HG03575 (cell line): ENCODE results near the gene ADGRE2.
"Not testable (repeated sequence)": the region's sequence is repeated elsewhere in the genome, so short reads cannot be mapped to it uniquely, and the experiment has no call there.

Experiments
- ATAC-seq: cut with Tn5 transposase; IDR thresholded peaks from one replicate; pipeline ENCODE4 v1.9.1; 2021; ENCODE audit not compliant: unreplicated experiment, insufficient number of reproducible peaks, low FRiP score; ENCODE audit errors: extremely low read depth

Gene ADGRE2

GRCh38 chr19:14781713-14782536 lies 3.6 kb upstream of the ADGRE2 start:
- not testable (repeated sequence) for ATAC-seq

DNA sequence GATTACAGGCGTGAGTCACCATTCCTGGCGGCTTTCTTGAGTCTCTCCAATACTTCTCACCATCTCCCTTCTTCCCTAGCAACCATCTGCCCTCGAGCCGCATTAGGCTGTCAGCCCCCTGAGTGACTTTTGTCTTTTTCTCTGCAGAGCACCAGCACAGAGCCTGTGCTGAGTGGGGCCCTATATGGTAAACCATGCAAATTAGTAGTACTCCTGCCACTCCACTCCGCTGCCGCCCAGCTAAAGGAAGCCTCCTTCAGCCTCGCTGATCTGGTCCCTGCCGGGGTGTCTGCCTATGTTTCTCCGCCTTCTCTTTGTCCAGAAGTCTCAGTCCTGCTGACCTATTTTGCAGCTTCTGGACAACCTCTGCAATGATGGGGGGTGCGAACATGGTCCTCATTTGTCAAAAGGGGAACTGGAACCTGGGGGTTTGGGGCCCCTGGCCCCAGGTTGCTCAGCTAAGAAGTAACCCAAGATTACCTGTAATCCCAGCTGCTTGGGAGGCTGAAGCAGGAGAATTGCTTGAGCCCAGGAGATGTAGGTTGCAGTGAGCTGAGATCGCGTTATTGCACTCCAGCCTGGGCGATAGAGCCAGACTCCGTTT lies 2.4 kb upstream of the ADGRE2 start:
- not testable (repeated sequence) for ATAC-seq

GRCh38 chr19:14779151-14779550 lies 791 bp upstream of the ADGRE2 start:
- no peak for ATAC-seq

DNA sequence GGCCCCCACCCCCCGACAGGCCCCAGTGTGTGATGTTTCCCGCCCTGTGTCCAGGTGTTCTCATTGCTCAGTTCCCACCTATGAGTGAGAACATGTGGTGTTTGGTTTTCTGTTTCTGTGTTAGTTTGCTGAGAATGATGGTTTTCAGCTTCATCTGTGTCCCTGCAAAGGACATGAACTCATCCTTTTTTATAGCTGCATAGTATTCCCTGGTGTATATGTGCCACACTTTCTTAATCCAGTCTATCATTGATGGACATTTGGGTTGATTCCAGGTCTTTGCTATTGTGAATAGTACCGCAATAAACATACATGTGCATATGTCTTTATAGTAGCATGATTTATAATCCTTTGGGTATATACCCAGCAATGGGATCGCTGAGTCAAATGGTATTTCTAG lies 715 bp downstream of the ADGRE2 start:
- not testable (repeated sequence) for ATAC-seq

DNA sequence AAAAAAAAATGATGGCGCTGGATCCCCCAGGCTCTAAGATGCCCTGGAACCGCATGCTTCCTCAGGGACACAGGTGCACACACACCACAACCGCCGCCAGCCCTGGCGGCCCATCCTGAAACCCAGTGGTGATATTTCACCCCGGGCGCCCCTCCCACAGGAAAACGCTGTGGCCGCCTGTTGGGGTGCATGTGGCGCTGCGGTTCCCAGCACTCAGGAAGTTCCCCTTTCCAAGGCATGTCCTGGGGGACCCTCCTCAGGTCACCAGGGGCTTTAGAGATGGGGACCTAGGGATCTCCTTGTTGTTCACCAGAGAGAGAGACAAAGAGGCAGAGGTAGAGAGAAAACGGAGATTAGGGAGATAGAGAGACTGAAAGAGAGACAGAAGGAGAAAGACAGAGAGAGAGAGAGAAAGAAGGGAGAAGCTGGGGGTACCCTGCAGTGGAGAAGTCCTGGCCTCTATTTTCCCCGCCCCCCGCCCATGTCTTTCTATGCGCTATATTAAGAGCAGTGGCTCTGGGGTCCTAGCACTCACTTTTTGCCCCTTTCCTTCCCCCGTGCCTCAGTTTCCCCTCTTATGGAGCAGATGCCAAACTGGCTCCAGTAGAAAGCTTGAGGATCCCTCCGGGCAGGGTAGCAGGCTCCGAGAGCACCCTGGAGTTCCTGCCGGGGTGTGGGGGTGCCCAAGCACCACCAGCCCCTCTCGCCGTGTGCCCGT lies 2.3 kb downstream of the ADGRE2 start:
- no peak for ATAC-seq

GRCh38 chr19:14775326-14775725 lies 3.0 kb downstream of the ADGRE2 start:
- ATAC-seq, result not testable (repeated sequence)

GRCh38 chr19:14774373-14774772 lies 4.0 kb downstream of the ADGRE2 start:
- no peak for ATAC-seq

GRCh38 chr19:14773722-14774121 lies 4.6 kb downstream of the ADGRE2 start:
- not testable (repeated sequence) for ATAC-seq

- no peak for ATAC-seq
These were observed 5.4 kb downstream of the ADGRE2 start for GRCh38 chr19:14772995-14773394.

- ATAC-seq, result no peak
These were observed 5.9 kb downstream of the ADGRE2 start for GRCh38 chr19:14772467-14772866.

DNA sequence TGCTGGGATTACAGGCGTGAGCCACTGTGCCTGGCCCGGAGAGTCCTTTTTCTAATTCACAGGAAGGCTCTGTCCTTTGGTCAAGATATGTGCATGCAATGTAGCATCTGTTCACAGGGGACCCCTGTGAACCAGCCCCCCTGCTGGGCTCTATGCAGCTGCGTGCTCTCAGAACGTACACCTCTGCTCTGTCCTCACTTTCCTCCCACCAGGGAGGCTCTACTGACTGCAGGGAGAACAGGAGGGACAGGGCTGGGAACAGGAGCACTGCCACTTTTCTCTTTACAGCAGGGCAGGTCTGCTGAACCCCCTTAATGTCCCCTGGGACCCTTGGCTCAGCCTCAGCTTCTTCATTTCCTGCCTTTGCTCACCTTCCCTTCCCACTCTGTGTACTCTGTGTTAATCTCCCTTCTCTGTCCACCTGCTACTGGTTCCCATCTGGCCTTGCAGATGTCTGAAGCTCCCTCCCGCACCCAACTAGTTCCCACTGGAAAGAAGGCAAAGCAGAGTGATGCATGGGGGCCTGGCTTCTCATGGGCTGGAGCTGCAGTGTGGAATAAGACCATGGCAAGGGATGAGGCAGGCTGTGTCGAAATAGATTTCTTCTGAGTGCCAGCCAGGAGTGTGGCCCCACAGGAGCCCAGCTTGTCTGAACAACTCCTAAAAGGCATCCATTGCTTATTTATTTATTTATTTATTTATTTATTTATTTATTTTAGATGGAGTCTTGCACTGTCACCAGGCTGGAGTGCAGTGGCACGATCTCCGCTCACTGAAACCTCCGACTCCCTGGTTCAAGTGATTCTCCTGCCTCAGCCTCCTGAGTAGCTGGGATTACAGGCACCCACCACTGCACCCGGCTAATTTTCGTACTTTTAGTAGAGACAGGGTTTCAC lies 7.2 kb downstream of the ADGRE2 start:
- no peak for ATAC-seq

DNA sequence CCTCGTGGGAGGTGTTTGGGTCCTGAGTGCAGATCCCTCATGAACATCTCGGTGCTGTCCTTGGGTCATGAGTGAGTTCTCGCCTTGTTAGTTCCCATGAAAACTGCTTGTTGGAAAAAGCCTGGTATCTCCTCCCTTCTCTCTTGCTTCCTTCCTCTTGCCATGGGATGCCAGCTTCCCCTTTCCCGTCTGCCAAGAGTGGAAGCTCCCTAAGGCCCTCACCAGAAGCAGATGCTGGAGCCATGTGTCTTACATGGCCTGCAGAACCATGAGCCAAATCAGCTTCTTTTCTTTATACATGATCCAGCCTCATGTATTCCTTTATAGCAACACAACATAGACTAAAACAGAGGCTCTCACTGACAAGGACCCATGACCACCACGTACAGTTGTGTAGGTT lies 8.2 kb downstream of the ADGRE2 start:
- ATAC-seq, result no peak

- ATAC-seq, result no peak
These were observed 9.2 kb downstream of the ADGRE2 start for GRCh38 chr19:14769201-14769600.

DNA sequence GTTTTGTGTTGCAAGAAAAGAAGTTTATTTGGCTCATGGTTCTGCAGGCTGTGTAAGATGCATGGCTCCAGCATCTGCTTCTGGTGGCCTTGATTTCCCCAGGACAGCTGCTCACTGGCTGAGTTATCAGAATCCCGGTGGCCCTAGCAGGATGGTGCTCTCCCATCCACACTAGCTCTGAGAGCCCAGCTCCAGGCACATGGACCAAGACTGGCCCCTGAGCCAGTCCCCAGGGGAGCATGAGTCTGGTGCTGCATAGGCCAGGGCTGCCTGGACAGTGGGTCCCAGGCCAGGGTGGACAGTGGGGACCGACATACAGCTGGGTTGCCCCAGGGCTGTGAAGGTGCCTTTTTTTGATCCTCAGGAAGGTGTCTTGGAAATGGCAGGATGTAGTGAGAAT lies 10.4 kb downstream of the ADGRE2 start:
- ATAC-seq, result no peak

- ATAC-seq, result no peak
These were observed 10.8 kb downstream of the ADGRE2 start for GRCh38 chr19:14767466-14767971.

- not testable (repeated sequence) for ATAC-seq
These were observed 12.5 kb downstream of the ADGRE2 start for GRCh38 chr19:14765841-14766240.

- not testable (repeated sequence) for ATAC-seq
These were observed 13.0 kb downstream of the ADGRE2 start for GRCh38 chr19:14765403-14765802.

DNA sequence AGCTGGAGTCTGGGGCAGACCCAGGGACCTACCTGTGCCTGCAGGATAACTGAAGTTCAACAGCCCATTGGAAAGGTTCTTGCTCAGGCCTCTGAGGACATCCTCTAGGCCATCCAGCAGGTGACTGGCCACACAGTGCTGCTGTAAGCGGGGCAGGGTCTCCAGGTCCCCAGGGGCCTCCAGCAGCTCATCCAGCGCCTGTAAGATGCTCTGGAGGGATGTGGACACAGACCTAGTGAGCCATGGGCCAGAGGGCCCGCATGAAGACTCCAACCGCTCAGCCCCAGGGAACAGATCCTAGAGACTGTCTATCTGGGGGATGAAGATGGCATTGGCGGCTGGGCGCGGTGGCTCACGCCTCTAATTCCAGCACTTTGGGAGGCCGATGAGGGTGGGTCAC lies 14.0 kb downstream of the ADGRE2 start:
- no peak for ATAC-seq
